ENCODE data around the gene CDKAL1. TPM values are rescaled to one million over a fixed set of nuclear protein-coding genes. Genes with fewer than 3 reads are reported as not detected.

The CDKAL1 gene
- total and polyA plus RNA-seq, 2 of the 13 experiments (the other 11 are each of a cell fraction or from before 2014, with no cell fraction given): 9.5 to 27.7 TPM

- no peak for TF ChIP-seq STAT6 (CRISPR knock-in tag; IDR thresholded peaks at IDR 0.05; ENCODE audit: borderline replicate concordance)
- no peak for TF ChIP-seq ELF3 (CRISPR knock-in tag; IDR thresholded peaks at IDR 0.05)
- no peak for TF ChIP-seq ZBTB33 (CRISPR knock-in tag; IDR thresholded peaks at IDR 0.05)
- no peak for TF ChIP-seq ZNF513 (CRISPR knock-in tag; conservative IDR thresholded peaks at IDR 0.05)
- no peak for TF ChIP-seq ZNF446 (CRISPR knock-in tag; IDR thresholded peaks at IDR 0.05)
- TF ChIP-seq ZFP90 (CRISPR knock-in tag; IDR thresholded peaks at IDR 0.05; ENCODE audit: borderline replicate concordance): no peak
- no peak for TF ChIP-seq SP1 (IDR thresholded peaks at IDR 0.05)
- no peak for TF ChIP-seq SP1 (CRISPR knock-in tag; IDR thresholded peaks at IDR 0.05)
- TF ChIP-seq ZNF720 (CRISPR knock-in tag; IDR thresholded peaks at IDR 0.05): no peak
- no peak for TF ChIP-seq KLF16 (CRISPR knock-in tag; IDR thresholded peaks at IDR 0.05)
- TF ChIP-seq ZFP37 (CRISPR knock-in tag; IDR thresholded peaks at IDR 0.05; ENCODE audit: borderline replicate concordance): no peak
- no peak for TF ChIP-seq ZNF225 (CRISPR knock-in tag; IDR thresholded peaks at IDR 0.05)
- TF ChIP-seq ZNF598 (CRISPR knock-in tag; IDR thresholded peaks at IDR 0.05; ENCODE audit: borderline replicate concordance): no peak
- no peak for TF ChIP-seq YEATS2 (CRISPR knock-in tag; IDR thresholded peaks at IDR 0.05; ENCODE audit: borderline replicate concordance)
- TF ChIP-seq ZNF547 (CRISPR knock-in tag; IDR thresholded peaks at IDR 0.05): no peak
- no peak for TF ChIP-seq FOXK1 (CRISPR knock-in tag; IDR thresholded peaks at IDR 0.05; ENCODE audit: borderline replicate concordance, low read depth)
- TF ChIP-seq TMF1 (CRISPR knock-in tag; IDR thresholded peaks at IDR 0.05; ENCODE audit: low read depth): no peak
Observed at GRCh38 chr6:20870021-20870420, 335.8 kb downstream of the CDKAL1 start (continued).
